ENCODE measurements around the gene PLCH2.

- TF ChIP-seq POLR2AphosphoS5 (IDR thresholded peaks at IDR 0.05; ENCODE audit: low read depth, low read length) (no peak), TAF1 (IDR thresholded peaks at IDR 0.05; ENCODE audit: borderline replicate concordance, low read depth, low read length) (no peak), POLR2A (IDR thresholded peaks at IDR 0.05; ENCODE audit: low read depth, low read length) (no peak)
Observed at GRCh38 chr1:2435746-2436355, 40.2 kb upstream of the PLCH2 start.

All from GM12892 (cell line).